GM21737 (cell line): ENCODE results near the gene SPACA7.
"Not testable (repeated sequence)": the region's sequence is repeated elsewhere in the genome, so short reads cannot be mapped to it uniquely, and the experiment has no call there.

Source experiments
- ATAC-seq: cut with Tn5 transposase; IDR thresholded peaks from one replicate; pipeline ENCODE4 v1.9.1; 2021; ENCODE audit warnings: mild to moderate bottlenecking, moderate library complexity; ENCODE audit not compliant: unreplicated experiment

SPACA7 gene

GRCh38 chr13:112349681-112350080, 26.5 kb upstream of the SPACA7 start:
- no peak for ATAC-seq

GRCh38 chr13:112350300-112350699, 25.9 kb upstream of the SPACA7 start:
- ATAC-seq, result no peak

- ATAC-seq, result no peak
Measured at GRCh38 chr13:112351825-112352224, 24.3 kb upstream of the SPACA7 start.

GRCh38 chr13:112353856-112354255, 22.3 kb upstream of the SPACA7 start:
- ATAC-seq, result no peak

- ATAC-seq, result no peak
Measured at GRCh38 chr13:112354330-112355273, 21.6 kb upstream of the SPACA7 start.

GRCh38 chr13:112355274-112355838, 20.8 kb upstream of the SPACA7 start:
- no peak for ATAC-seq

GRCh38 chr13:112356190-112356589, 20.0 kb upstream of the SPACA7 start:
- no peak for ATAC-seq

- no peak for ATAC-seq
Measured at GRCh38 chr13:112358156-112358555, 18.0 kb upstream of the SPACA7 start.

GRCh38 chr13:112362021-112362420, 14.1 kb upstream of the SPACA7 start:
- no peak for ATAC-seq

GRCh38 chr13:112363867-112364528, 12.2 kb upstream of the SPACA7 start:
- ATAC-seq, result no peak

GRCh38 chr13:112366907-112367646, 9.1 kb upstream of the SPACA7 start:
- ATAC-seq, result no peak

- no peak for ATAC-seq
Measured at GRCh38 chr13:112368883-112369282, 7.3 kb upstream of the SPACA7 start.

GRCh38 chr13:112370311-112370710, 5.8 kb upstream of the SPACA7 start:
- ATAC-seq, result no peak

GRCh38 chr13:112374271-112374670, 1.9 kb upstream of the SPACA7 start:
- ATAC-seq, result no peak

GRCh38 chr13:112391746-112392145, 15.6 kb downstream of the SPACA7 start:
- no peak for ATAC-seq

GRCh38 chr13:112392719-112393118, 16.6 kb downstream of the SPACA7 start:
- no peak for ATAC-seq

GRCh38 chr13:112395022-112395421, 18.9 kb downstream of the SPACA7 start:
- ATAC-seq, result not testable (repeated sequence)

- not testable (repeated sequence) for ATAC-seq
Measured at GRCh38 chr13:112395941-112396340, 19.8 kb downstream of the SPACA7 start.

- ATAC-seq, result no peak
Measured at GRCh38 chr13:112397108-112397507, 21.0 kb downstream of the SPACA7 start.

- not testable (repeated sequence) for ATAC-seq
Measured at GRCh38 chr13:112398347-112398746, 22.2 kb downstream of the SPACA7 start.

GRCh38 chr13:112409828-112410227, 33.7 kb downstream of the SPACA7 start:
- ATAC-seq, result not testable (repeated sequence)
